Esophagus (tissue), 2 donors: ENCODE results near the gene METTL24. TPM values are rescaled to one million over a fixed set of nuclear protein-coding genes. Genes with fewer than 3 reads are reported as not detected.

Experiments used
- H3K27ac ChIP-seq, 2 donors: one replicate each; pipeline ENCODE4 v1.5.1; 2013; ENCODE audit warnings: low read depth in 2 of 2, mild to moderate bottlenecking in 2 of 2, inconsistent platforms in 1 of 2, low read length in 1 of 2, moderate library complexity in 1 of 2
- H3K27me3 ChIP-seq, 2 donors: one replicate each; pipeline ENCODE4 v1.6.1; 2013; ENCODE audit warnings: low read length in 2 of 2, control low read depth in 1 of 2, mild to moderate bottlenecking in 1 of 2; ENCODE audit not compliant: insufficient read depth in 2 of 2, control insufficient read depth in 1 of 2
- H3K36me3 ChIP-seq, 2 donors: one replicate each; pipeline ENCODE4 v1.6.1; 2013; ENCODE audit warnings: low read length in 1 of 2; ENCODE audit not compliant: control insufficient read depth in 2 of 2, insufficient read depth in 2 of 2
- H3K4me1 ChIP-seq, 2 donors: one replicate each; pipeline ENCODE4 v1.6.1; 2013; ENCODE audit warnings: low read length in 1 of 2; ENCODE audit not compliant: control insufficient read depth in 2 of 2, insufficient read depth in 2 of 2
- H3K4me3 ChIP-seq, 2 donors: one replicate each; pipeline ENCODE4 v1.5.1; 2013; ENCODE audit warnings: low read length in 2 of 2, mild to moderate bottlenecking in 2 of 2, low read depth in 1 of 2, moderate library complexity in 1 of 2
- H3K9me3 ChIP-seq, 2 donors: one replicate each; pipeline ENCODE4 v1.6.1; 2013; ENCODE audit warnings: mild to moderate bottlenecking in 2 of 2, low read depth in 1 of 2, low read length in 1 of 2, moderate library complexity in 1 of 2; ENCODE audit not compliant: control insufficient read depth in 2 of 2, insufficient read depth in 1 of 2
- WGBS, 2 donors: extraction: QIAGEN DNeasy Blood & Tissue Kit; methylation state at CpG; one replicate each; pipeline ENCODE4 v1.1.7; 2013; 5-methylcytosine and 5-hydroxymethylcytosine counted together
- polyA plus RNA-seq, 2 donors: library from polyadenylated mRNA; stranded (reverse); fragments of 200-250 nt; gene quantifications; one replicate each; pipeline ENCODE4 v1.2.3, GENCODE V29; 2013
- donor health status: healthy with polysubstance abuse.
- donor health status: Bipolar disorder and iron deficiency.

METTL24 gene, protein sequence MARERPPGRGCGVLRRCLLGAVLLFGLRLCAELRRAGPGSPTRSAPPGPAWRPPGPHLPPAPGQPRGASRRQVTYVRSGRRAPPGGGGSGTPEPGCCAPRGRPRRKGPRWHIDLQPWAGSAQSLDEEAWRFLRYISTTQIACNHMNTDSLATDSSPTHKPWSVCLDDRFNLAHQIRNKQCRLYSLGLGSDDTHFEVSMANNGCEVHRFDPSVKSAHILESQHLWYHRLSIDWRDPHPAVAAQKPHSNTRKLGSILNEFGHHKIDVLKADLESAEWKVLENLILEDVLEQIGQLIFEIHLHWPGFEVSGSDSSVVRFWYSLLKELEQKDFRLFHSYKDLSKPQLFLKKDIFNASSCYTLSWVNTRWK
- polyA plus RNA-seq, result under 1 TPM; 0.14 to 0.34 TPM

DNA sequence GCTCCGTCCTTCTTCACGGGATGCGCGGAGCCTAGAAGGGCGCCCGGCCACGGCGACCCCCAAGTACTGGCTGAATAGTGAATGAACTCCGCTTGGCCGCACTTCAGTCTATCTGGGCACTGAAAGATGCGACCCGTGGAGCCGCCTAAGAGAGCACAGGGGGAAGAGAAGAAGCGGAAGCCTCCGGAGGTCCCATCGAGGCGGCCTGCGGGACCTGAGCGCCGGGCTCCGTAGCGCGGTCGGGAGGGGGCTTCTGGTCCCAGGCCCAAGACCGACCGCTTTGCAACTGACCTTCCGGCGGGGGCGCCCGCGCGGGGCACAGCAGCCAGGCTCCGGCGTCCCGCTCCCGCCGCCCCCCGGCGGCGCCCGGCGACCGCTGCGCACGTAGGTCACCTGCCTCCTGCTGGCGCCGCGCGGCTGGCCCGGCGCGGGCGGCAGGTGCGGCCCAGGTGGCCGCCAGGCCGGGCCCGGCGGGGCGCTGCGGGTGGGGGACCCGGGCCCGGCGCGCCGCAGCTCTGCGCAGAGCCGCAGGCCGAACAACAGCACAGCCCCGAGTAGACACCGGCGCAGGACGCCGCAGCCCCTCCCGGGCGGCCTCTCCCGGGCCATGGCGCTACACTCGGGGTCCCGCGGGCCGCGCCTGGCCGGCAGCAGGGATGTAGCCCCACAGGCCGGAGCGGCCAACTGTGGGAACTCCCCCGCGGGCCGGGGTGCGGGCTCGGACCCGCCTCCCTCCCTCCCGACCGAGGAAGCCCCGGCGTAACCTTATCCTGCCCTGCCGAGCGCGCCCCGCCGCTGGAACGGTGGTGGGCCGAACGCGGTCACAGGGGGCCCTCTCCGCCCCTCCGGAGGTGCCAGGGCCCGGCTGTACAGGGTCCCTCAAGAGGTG is at the start of gene METTL24:
Gene METTL24, minus strand, starts transcription at position 686 of the 889 bp plus-strand sequence. Its CDS starts 77 bp downstream, at position 609.
- H3K27ac ChIP-seq, result peak within 1 kb of the TSS; percentile 70 to 74
- no peaks in the 10 kb centered on the region for H3K36me3 ChIP-seq
- H3K27me3 ChIP-seq, result peaks cover 0 to 3% of the 10 kb centered on the region in 2 donors
- 3 to 4% methylated on average over 83 to 107 of the region's 107 CpGs for WGBS, 2 donors
- peak within 1 kb of the TSS; percentile 52 to 63 for H3K4me3 ChIP-seq
- no peaks in the 10 kb centered on the region for H3K9me3 ChIP-seq
- peaks cover 2 to 4% of the 10 kb centered on the region in 2 donors for H3K4me1 ChIP-seq

DNA sequence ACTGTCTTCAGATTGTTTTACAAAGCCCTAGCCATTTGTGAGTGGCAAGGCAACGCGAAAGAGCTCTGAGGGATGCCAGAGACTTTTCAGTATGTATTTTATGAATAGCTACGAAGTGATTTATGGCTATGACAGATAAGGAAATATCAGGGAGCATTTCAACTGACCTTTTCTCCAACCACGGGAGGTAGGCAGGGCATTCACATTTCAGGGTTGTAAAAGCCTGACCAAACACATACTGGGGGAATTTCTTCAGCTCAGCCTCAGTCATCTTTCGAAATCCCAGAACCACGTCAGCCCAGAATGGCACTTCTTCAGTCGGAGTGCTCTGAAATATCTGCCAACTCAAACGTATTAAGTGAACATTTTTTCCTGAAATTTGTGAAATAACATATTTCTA is 46.5 kb upstream of the METTL24 start:
- Histone ChIP-seq H3K4me3 (no peak overlapping the region), H3K9me3 (no peaks in the 10 kb centered on the region), H3K27me3 (no peaks in the 10 kb centered on the region), H3K27ac (no peak overlapping the region), H3K4me1 (peaks cover 3% of the 10 kb centered on the region in 2 donors), H3K36me3 (no peaks in the 10 kb centered on the region)
- 57 to 67% methylated on average over 8 of the region's 8 CpGs for WGBS, 2 donors

DNA sequence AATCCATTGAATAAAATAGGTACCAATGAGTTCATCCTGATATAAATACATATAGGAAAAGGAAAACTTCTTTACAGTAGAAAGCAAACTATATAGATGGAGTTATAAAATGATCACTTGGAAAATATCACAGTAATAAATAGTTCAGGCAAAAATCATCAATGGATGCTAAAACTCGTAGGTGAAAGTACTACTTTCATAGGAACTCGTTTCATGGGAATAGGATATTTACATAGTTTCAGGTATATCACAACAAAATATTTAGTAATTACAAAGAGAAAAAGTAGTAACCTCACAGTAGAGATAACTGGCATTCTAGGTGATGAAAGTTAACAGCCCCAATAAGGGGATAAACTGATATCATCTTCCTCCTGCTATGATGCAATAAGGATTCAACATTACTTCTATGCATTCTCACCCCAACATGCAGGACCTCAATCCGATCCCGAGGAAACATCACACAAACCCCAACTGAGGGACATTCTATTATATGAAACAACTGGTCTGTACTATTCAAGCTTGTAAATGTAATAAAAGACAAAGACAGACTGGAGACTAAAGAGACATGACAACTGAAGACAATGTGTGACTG is 43.5 kb upstream of the METTL24 start:
- no peak overlapping the region for H3K27ac ChIP-seq
- 88% methylated on average over 4 of the region's 4 CpGs for WGBS, 2 donors
- no peaks in the 10 kb centered on the region for H3K27me3 ChIP-seq
- peaks cover 0 to 3% of the 10 kb centered on the region in 2 donors for H3K4me1 ChIP-seq
- H3K36me3 ChIP-seq, result no peaks in the 10 kb centered on the region
- H3K4me3 ChIP-seq, result no peak overlapping the region
- no peaks in the 10 kb centered on the region for H3K9me3 ChIP-seq

DNA sequence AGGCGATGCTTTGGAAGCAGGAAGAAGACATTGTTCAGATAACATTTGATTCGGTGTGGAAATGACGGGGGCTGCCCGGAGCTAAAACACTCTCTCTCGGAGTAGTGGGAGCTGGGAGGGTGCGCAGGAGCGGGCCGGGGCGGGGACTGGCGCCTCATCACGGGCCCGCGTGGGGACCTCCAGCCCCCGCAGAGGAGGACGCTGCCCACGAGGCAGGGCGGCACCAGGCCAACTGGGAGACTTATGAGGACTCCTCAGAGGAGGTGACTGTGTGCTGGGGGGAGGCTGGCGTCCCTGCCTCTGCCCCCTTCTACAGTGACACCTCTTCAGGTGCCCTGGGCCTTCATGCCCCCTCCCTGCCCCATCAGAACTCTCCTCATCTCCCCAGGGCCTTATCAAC is 42.1 kb upstream of the METTL24 start:
- 47 to 69% methylated on average over 16 to 18 of the region's 18 CpGs for WGBS, 2 donors
- H3K27me3 ChIP-seq, result no peaks in the 10 kb centered on the region
- no peaks in the 10 kb centered on the region for H3K36me3 ChIP-seq
- no peak overlapping the region for H3K27ac ChIP-seq
- peak overlapping the region; percentile 34 to 48 for H3K4me3 ChIP-seq
- H3K4me1 ChIP-seq, result peaks cover 0 to 3% of the 10 kb centered on the region in 2 donors
- H3K9me3 ChIP-seq, result no peaks in the 10 kb centered on the region

DNA sequence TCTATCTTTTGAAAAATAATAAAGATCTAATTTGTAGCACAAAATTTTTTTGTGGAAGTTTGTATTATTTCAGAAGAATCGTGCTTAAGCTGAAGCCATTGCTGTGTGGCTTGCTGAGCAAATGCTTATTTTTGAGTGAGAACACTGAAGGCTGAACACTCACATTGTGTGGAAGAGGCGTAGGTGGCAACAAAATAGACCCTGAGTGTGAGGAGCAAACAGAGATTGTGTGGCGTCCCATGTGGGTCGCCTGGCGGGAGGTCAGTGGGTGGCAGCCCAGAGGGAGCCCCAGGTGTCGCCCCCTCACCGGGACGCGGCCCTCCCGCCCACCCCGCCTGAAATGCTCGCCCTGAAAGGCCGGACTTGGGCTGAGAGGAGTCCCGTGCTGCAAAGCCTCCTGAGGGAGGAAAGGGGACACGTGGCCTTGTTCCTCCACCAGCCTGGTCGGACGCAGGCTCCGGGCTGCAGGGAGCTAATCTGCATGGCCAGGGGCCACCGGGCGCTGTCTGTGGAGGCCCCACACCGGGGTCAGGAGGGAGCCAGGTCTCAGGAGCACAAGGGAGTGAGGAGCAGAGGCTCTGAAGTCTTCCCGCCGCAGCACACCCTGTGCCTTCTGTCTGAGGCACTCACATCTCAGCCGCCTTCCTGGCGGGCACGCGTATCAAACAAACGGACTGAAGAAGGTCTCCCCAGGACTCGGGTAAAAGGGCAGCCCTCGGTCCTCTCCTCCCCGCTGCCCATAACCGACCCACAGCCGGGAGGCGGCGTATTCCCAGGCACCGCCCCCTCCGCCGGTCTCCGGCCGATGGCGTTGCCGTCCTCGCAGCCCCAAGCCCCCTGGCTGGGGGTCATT is 41.3 kb upstream of the METTL24 start:
- H3K4me3 ChIP-seq, result peak overlapping the region; percentile 34 to 48
- WGBS, 2 donors, result 24 to 43% methylated on average over 41 to 43 of the region's 43 CpGs
- H3K27ac ChIP-seq, result no peak overlapping the region

DNA sequence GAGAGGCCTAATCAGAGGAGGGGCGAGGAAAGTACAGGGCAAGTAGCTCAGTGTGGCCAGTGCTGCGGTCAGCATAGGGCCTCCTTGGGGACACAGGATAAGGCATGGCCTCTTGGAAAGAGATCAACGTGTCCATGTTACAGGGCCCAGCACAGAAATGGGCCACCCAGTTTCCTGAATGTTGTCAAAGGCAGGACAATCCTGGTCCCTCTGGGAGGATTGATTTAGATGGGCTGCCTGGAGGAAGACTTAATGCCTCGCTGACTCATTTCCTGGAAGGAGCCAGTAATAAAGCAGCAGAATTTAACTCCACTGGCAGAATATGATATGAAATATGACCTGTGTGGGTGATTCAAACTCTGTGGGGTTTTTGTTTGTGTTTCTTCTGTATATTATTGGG is 40.6 kb upstream of the METTL24 start:
- WGBS, 2 donors, result 88 to 90% methylated on average over 4 of the region's 4 CpGs
- Histone ChIP-seq H3K9me3 (no peaks in the 10 kb centered on the region), H3K4me1 (peaks cover 0 to 3% of the 10 kb centered on the region in 2 donors), H3K36me3 (no peaks in the 10 kb centered on the region), H3K27ac (no peak overlapping the region), H3K27me3 (no peaks in the 10 kb centered on the region), H3K4me3 (no peak overlapping the region)

More for the DNA sequence above, 41.3 kb upstream of the METTL24 start:
- Histone ChIP-seq H3K9me3 (no peaks in the 10 kb centered on the region), H3K4me1 (peaks cover 0 to 3% of the 10 kb centered on the region in 2 donors), H3K36me3 (no peaks in the 10 kb centered on the region), H3K27me3 (no peaks in the 10 kb centered on the region)

DNA sequence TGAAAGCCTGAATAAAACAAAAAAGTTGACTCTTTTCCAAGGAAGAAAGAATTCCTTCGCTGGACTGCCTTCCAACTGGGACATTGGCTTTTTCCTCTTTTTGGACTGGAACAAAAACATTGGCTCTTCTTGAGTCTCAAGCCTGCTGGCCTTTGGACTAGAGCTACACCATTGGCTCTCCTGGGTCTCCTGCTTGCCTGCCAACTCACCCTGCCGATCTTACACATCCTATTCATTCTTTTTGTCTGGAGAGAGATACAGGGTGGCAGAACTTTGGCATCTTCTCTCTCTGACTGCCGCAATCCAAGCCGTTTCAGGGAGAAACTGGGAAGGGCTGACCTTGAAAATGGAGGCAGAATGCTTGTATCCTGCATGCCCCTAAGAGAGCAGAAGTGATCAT is 37.1 kb upstream of the METTL24 start:
- Histone ChIP-seq H3K4me1 (peaks cover 0 to under 1% of the 10 kb centered on the region in 2 donors), H3K9me3 (no peaks in the 10 kb centered on the region), H3K36me3 (no peaks in the 10 kb centered on the region), H3K27me3 (no peaks in the 10 kb centered on the region), H3K4me3 (no peak overlapping the region), H3K27ac (no peak overlapping the region)
- 51 to 58% methylated on average over 4 of the region's 4 CpGs for WGBS, 2 donors

DNA sequence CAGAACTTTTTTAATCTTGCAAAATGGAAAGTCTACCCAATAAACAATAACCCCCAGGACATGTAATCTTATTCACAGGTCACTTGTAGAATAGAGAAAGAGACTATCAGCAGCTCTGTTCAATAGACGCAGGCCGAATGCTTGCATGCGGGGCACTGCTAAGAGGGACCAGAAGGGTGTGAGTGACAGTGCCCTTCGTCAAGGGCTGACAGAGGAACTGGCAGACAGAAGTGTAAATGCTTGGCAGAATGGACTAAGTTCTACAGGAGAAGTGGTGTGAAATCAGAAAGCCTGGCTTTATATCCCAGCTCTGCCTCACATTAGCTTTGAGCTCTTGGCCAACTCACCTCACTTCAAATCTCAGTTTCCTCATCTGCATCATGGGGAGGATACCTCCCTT is 36.3 kb upstream of the METTL24 start:
- Histone ChIP-seq H3K9me3 (no peaks in the 10 kb centered on the region), H3K36me3 (no peaks in the 10 kb centered on the region), H3K27ac (no peak overlapping the region), H3K27me3 (no peaks in the 10 kb centered on the region), H3K4me3 (no peak overlapping the region), H3K4me1 (no peaks in the 10 kb centered on the region)
- 93 to 97% methylated on average over 4 of the region's 4 CpGs for WGBS, 2 donors

DNA sequence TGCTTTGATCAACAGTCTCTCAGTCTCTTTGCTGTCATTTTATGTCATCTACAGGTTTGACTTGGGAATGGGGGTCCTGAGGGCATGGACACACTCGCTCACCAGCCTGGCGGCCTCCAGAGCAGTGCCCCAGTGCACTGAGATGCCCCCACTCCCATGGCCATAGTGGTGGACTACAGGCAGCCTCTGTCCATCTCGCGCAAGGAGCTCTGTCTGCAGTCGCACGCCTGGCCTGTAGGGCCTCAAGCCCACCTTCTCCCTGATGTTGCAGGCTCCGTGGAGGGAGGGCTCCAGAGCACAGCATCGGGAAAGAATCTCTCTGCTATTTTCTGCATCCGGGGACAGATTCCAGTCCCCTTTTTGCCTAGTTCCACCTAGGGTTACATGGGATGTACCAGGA is 34.6 kb upstream of the METTL24 start:
- Histone ChIP-seq H3K4me3 (no peak overlapping the region), H3K27me3 (no peaks in the 10 kb centered on the region), H3K9me3 (no peaks in the 10 kb centered on the region), H3K4me1 (no peaks in the 10 kb centered on the region), H3K27ac (no peak overlapping the region), H3K36me3 (no peaks in the 10 kb centered on the region)
- 75 to 78% methylated on average over 9 of the region's 9 CpGs for WGBS, 2 donors
